Measurements from ENCODE around the gene KSR1. TPM values are rescaled to one million over a fixed set of nuclear protein-coding genes. Genes with fewer than 3 reads are reported as not detected.
A peak's percentile ranks its signal among the peaks of the same experiment; 100 is the strongest.

KSR1 gene
- total and polyA plus RNA-seq, 2 donors (not counting 1 experiment from before 2014, with no cell fraction given), result 5.3 to 10.1 TPM

DNA sequence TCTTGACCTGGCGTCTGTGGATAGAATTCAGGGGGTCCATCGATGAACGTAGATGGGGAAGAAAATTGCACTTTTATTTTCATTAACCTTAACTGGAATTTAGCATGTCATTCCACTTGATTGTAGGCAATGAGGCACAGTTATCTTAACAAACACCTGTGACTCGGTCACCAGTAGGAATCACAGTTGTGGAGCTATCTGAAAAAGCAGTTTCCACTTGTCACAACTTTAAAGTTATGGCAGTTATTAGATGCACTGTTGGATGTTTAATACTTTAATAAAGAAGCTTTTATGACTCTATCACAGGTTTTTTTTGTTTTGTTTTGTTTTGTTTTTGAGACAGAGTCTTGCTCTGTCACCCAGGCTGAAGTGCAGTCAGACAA lies 91.0 kb downstream of the KSR1 start:
- no peak for DNase-seq (ENCODE audit: low read depth in 2 of 2)
- no peak overlapping the region for H2AFZ ChIP-seq (ENCODE audit: low read length)
- H3K4me2 ChIP-seq (ENCODE audit: extremely low read depth, insufficient read depth, low read length), result no peak overlapping the region

GRCh38 chr17:27548369-27548768 lies 92.1 kb downstream of the KSR1 start:
- TF ChIP-seq, protein P1, sequence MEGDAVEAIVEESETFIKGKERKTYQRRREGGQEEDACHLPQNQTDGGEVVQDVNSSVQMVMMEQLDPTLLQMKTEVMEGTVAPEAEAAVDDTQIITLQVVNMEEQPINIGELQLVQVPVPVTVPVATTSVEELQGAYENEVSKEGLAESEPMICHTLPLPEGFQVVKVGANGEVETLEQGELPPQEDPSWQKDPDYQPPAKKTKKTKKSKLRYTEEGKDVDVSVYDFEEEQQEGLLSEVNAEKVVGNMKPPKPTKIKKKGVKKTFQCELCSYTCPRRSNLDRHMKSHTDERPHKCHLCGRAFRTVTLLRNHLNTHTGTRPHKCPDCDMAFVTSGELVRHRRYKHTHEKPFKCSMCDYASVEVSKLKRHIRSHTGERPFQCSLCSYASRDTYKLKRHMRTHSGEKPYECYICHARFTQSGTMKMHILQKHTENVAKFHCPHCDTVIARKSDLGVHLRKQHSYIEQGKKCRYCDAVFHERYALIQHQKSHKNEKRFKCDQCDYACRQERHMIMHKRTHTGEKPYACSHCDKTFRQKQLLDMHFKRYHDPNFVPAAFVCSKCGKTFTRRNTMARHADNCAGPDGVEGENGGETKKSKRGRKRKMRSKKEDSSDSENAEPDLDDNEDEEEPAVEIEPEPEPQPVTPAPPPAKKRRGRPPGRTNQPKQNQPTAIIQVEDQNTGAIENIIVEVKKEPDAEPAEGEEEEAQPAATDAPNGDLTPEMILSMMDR (conservative IDR thresholded peaks at IDR 0.05 in 1 of 2, IDR thresholded peaks at IDR 0.05 in 1 of 2; ENCODE audit: low read depth in 1 of 2, low read length in 2 of 2), result no peak
- TF ChIP-seq EZH2 (IDR thresholded peaks at IDR 0.05; ENCODE audit: low read length, missing control alignments), result no peak
- H3K9me3 ChIP-seq (ENCODE audit: control insufficient read depth, insufficient read depth, low read depth, low read length), result no peaks in the 10 kb centered on the region
- H3K27ac ChIP-seq (ENCODE audit: insufficient read depth, low read length), result no peak overlapping the region
- H3K9ac ChIP-seq (ENCODE audit: insufficient read depth, low read length), result no peak overlapping the region
- H3K4me1 ChIP-seq (ENCODE audit: control insufficient read depth, extremely low read depth, insufficient read depth, low read length), result peaks cover 7% of the 10 kb centered on the region
- H3K36me3 ChIP-seq (ENCODE audit: control insufficient read depth, insufficient read depth, low read length), result no peaks in the 10 kb centered on the region
- no peak for DNase-seq (ENCODE audit: low read depth in 2 of 2)
- no peak overlapping the region for H3K4me2 ChIP-seq (ENCODE audit: extremely low read depth, insufficient read depth, low read length)
- H3K79me2 ChIP-seq (ENCODE audit: control insufficient read depth, insufficient read depth, low read length), result no peaks in the 10 kb centered on the region
- H3K27me3 ChIP-seq (ENCODE audit: control insufficient read depth, insufficient read depth, low read length), result peaks cover 2% of the 10 kb centered on the region
- H4K20me1 ChIP-seq (ENCODE audit: control insufficient read depth, extremely low read depth, insufficient read depth, low read length), result no peaks in the 10 kb centered on the region
- H2AFZ ChIP-seq (ENCODE audit: low read length), result no peak overlapping the region
- no peak overlapping the region for H3K4me3 ChIP-seq (replicated peaks in 1 of 4; ENCODE audit: control extremely low read depth in 1 of 4, insufficient read depth in 1 of 4, low read depth in 3 of 4, low read length in 4 of 4)

More for the DNA sequence above, 91.0 kb downstream of the KSR1 start:
- no peaks in the 10 kb centered on the region for H3K36me3 ChIP-seq (ENCODE audit: control insufficient read depth, insufficient read depth, low read length)
- TF ChIP-seq, protein P1 (conservative IDR thresholded peaks at IDR 0.05 in 1 of 2, IDR thresholded peaks at IDR 0.05 in 1 of 2; ENCODE audit: low read depth in 1 of 2, low read length in 2 of 2), result no peak
- TF ChIP-seq EZH2 (IDR thresholded peaks at IDR 0.05; ENCODE audit: low read length, missing control alignments), result no peak
- no peak overlapping the region for H3K27ac ChIP-seq (ENCODE audit: insufficient read depth, low read length)
- H3K9ac ChIP-seq (ENCODE audit: insufficient read depth, low read length), result no peak overlapping the region
- no peaks in the 10 kb centered on the region for H4K20me1 ChIP-seq (ENCODE audit: control insufficient read depth, extremely low read depth, insufficient read depth, low read length)
- no peak overlapping the region for H3K4me3 ChIP-seq (replicated peaks in 1 of 4; ENCODE audit: control extremely low read depth in 1 of 4, insufficient read depth in 1 of 4, low read depth in 3 of 4, low read length in 4 of 4)
- no peaks in the 10 kb centered on the region for H3K9me3 ChIP-seq (ENCODE audit: control insufficient read depth, insufficient read depth, low read depth, low read length)
- peaks cover under 1% of the 10 kb centered on the region for H3K4me1 ChIP-seq (ENCODE audit: control insufficient read depth, extremely low read depth, insufficient read depth, low read length)
- H3K79me2 ChIP-seq (ENCODE audit: control insufficient read depth, insufficient read depth, low read length), result no peaks in the 10 kb centered on the region
- peaks cover 2% of the 10 kb centered on the region for H3K27me3 ChIP-seq (ENCODE audit: control insufficient read depth, insufficient read depth, low read length)

- TF ChIP-seq EZH2 (IDR thresholded peaks at IDR 0.05; ENCODE audit: low read length, missing control alignments), result no peak
- TF ChIP-seq, protein P1 (conservative IDR thresholded peaks at IDR 0.05 in 1 of 2, IDR thresholded peaks at IDR 0.05 in 1 of 2; ENCODE audit: low read depth in 1 of 2, low read length in 2 of 2), result no peak
- no peaks in the 10 kb centered on the region for H3K79me2 ChIP-seq (ENCODE audit: control insufficient read depth, insufficient read depth, low read length)
- H3K27ac ChIP-seq (ENCODE audit: insufficient read depth, low read length), result no peak overlapping the region
- no peak overlapping the region for H2AFZ ChIP-seq (ENCODE audit: low read length)
- no peak overlapping the region for H3K4me3 ChIP-seq (replicated peaks in 1 of 4; ENCODE audit: control extremely low read depth in 1 of 4, insufficient read depth in 1 of 4, low read depth in 3 of 4, low read length in 4 of 4)
- no peaks in the 10 kb centered on the region for H3K27me3 ChIP-seq (ENCODE audit: control insufficient read depth, insufficient read depth, low read length)
- H3K4me1 ChIP-seq (ENCODE audit: control insufficient read depth, extremely low read depth, insufficient read depth, low read length), result peaks cover 15% of the 10 kb centered on the region
- H3K4me2 ChIP-seq (ENCODE audit: extremely low read depth, insufficient read depth, low read length), result no peak overlapping the region
- no peaks in the 10 kb centered on the region for H3K36me3 ChIP-seq (ENCODE audit: control insufficient read depth, insufficient read depth, low read length)
- DNase-seq (ENCODE audit: low read depth in 2 of 2), result peak in 1 of 2 donors; percentile 62
- H3K9ac ChIP-seq (ENCODE audit: insufficient read depth, low read length), result no peak overlapping the region
- H4K20me1 ChIP-seq (ENCODE audit: control insufficient read depth, extremely low read depth, insufficient read depth, low read length), result no peaks in the 10 kb centered on the region
- H3K9me3 ChIP-seq (ENCODE audit: control insufficient read depth, insufficient read depth, low read depth, low read length), result no peaks in the 10 kb centered on the region
Observed at GRCh38 chr17:27549251-27549893, 93.1 kb downstream of the KSR1 start.
